IMR-90 (cell line): ENCODE data around the gene CATSPERB. TPM values are rescaled to one million over a fixed set of nuclear protein-coding genes. Genes with fewer than 3 reads are reported as not detected.

Experiments used
- ATAC-seq: fragments of 200-7000 bp; cut with Tn5 transposase; 2 replicates; pipeline ENCODE4 v1.9.1; 2020; ENCODE audit warnings: low read depth, mild to moderate bottlenecking, moderate library complexity
- BruUV-seq: library from RNA; stranded (reverse); fragments of 400-500 nt; replicated peaks from 2 replicates; lab custom pipeline; 2021; lab: Mats Ljungman, UMichigan
- CTCF ChIA-PET: fragments of 300-600 bp; formaldehyde crosslinking; extraction: SDS; loops from one replicate; lab custom pipeline; 2021; ENCODE audit warnings: antibody characterized with exemption; lab: Yijun Ruan, JAX
- POLR2A ChIA-PET: fragments of 300-600 bp; sonication (Branson Sonifier 250); formaldehyde crosslinking; loops from one replicate; lab custom pipeline; 2022; ENCODE audit warnings: antibody characterized with exemption; ENCODE audit not compliant: unreplicated experiment; lab: Charles Lee
- DNase-seq: peaks from one replicate; pipeline ENCODE4 v3.0.0; 2013
- H2AFZ ChIP-seq: replicated peaks from 2 replicates; pipeline ENCODE3; 2013; ENCODE audit warnings: low read length, mild to moderate bottlenecking; ENCODE audit not compliant: poor library complexity
- H2AK5ac ChIP-seq: 2 replicates; pipeline ENCODE4 v1.6.1; 2013; ENCODE audit warnings: low read depth, low read length, inconsistent platforms
- H2AK9ac ChIP-seq: replicated peaks from 2 replicates; pipeline ENCODE3; 2013; ENCODE audit warnings: mild to moderate bottlenecking, low read depth, low read length, moderate library complexity; ENCODE audit not compliant: poor library complexity
- H2BK120ac ChIP-seq: 2 replicates; pipeline ENCODE4 v1.6.1; 2013; ENCODE audit warnings: low read depth, low read length, inconsistent platforms
- H2BK15ac ChIP-seq: 3 replicates; pipeline ENCODE4 v1.6.1; 2013; ENCODE audit warnings: low read depth, low read length, inconsistent platforms
- H2BK20ac ChIP-seq: 2 replicates; pipeline ENCODE4 v1.6.1; 2013; ENCODE audit warnings: low read depth, mild to moderate bottlenecking, inconsistent platforms, low read length, moderate library complexity
- H2BK5ac ChIP-seq: 2 replicates; pipeline ENCODE4 v1.6.1; 2013; ENCODE audit warnings: mild to moderate bottlenecking, low read depth, low read length, inconsistent platforms; ENCODE audit not compliant: poor library complexity, severe bottlenecking
- H3K14ac ChIP-seq: replicated peaks from 2 replicates; pipeline ENCODE4 v1.6.1; 2013; ENCODE audit warnings: low read depth, low read length, inconsistent platforms
- H3K18ac ChIP-seq: 2 replicates; pipeline ENCODE4 v1.6.1; 2013; ENCODE audit warnings: low read depth, low read length, control low read depth
- H3K23ac ChIP-seq: 2 replicates; pipeline ENCODE4 v1.6.1; 2013; ENCODE audit warnings: low read depth, low read length, inconsistent platforms
- H3K27ac ChIP-seq: 2 replicates; pipeline ENCODE4 v1.5.1; 2013; ENCODE audit warnings: mild to moderate bottlenecking, control low read depth, low read length; ENCODE audit not compliant: insufficient read depth
- H3K27me3 ChIP-seq: 2 replicates; pipeline ENCODE4 v1.6.1; 2013; ENCODE audit warnings: low read length; ENCODE audit not compliant: control insufficient read depth, insufficient read depth
- H3K36me3 ChIP-seq: 2 replicates; pipeline ENCODE4 v1.6.1; 2013; ENCODE audit warnings: low read length, mixed read lengths; ENCODE audit not compliant: control insufficient read depth, insufficient read depth
- H3K4ac ChIP-seq: 2 replicates; pipeline ENCODE4 v1.6.1; 2013; ENCODE audit warnings: low read depth, low read length, inconsistent platforms
- H3K4me1 ChIP-seq: 2 replicates; pipeline ENCODE4 v1.6.1; 2013; ENCODE audit warnings: low read length, mixed read lengths; ENCODE audit not compliant: control insufficient read depth, insufficient read depth
- H3K4me2 ChIP-seq: 2 replicates; pipeline ENCODE4 v1.6.1; 2013; ENCODE audit warnings: low read depth, mild to moderate bottlenecking, control low read depth, low read length, moderate library complexity
- H3K4me3 ChIP-seq: 2 replicates; pipeline ENCODE4 v1.5.1; 2013; ENCODE audit warnings: low read depth, mild to moderate bottlenecking, control low read depth, low read length, moderate library complexity; ENCODE audit not compliant: insufficient read depth
- H3K56ac ChIP-seq: 2 replicates; pipeline ENCODE4 v1.6.1; 2013; ENCODE audit warnings: low read length, inconsistent platforms; ENCODE audit not compliant: insufficient read depth; ENCODE audit errors: extremely low read depth
- H3K79me1 ChIP-seq, 2 experiments: 2 replicates each; pipeline ENCODE4 v1.6.1; 2013; ENCODE audit warnings: low read length in 2 of 2, inconsistent platforms in 1 of 2, low read depth in 1 of 2
- H3K9ac ChIP-seq: 2 replicates; pipeline ENCODE4 v1.6.1; 2013; ENCODE audit warnings: low read depth, low read length, control low read depth
- H3K9me1 ChIP-seq: 2 replicates; pipeline ENCODE4 v1.6.1; 2013; ENCODE audit warnings: low read length, inconsistent platforms; ENCODE audit not compliant: insufficient read depth
- H3K9me3 ChIP-seq: 2 replicates; pipeline ENCODE4 v1.6.1; 2013; ENCODE audit warnings: low read length; ENCODE audit not compliant: control insufficient read depth, insufficient read depth
- H4K20me1 ChIP-seq: 2 replicates; pipeline ENCODE4 v1.6.1; 2013; ENCODE audit warnings: low read length, inconsistent platforms; ENCODE audit not compliant: insufficient read depth
- H4K5ac ChIP-seq: 2 replicates; pipeline ENCODE4 v1.6.1; 2013; ENCODE audit warnings: mild to moderate bottlenecking, low read depth, low read length, control low read depth
- H4K8ac ChIP-seq, 2 experiments: 2 replicates each; pipeline ENCODE4 v1.6.1; 2013; ENCODE audit warnings: low read depth in 2 of 2, low read length in 2 of 2, control low read depth in 1 of 2, inconsistent platforms in 1 of 2
- H4K91ac ChIP-seq: 2 replicates; pipeline ENCODE4 v1.6.1; 2013; ENCODE audit warnings: low read depth, low read length, inconsistent platforms; ENCODE audit not compliant: insufficient read depth
- CHD1 ChIP-seq: IDR thresholded peaks from 2 replicates; pipeline ENCODE4 v1.6.1; 2012; ENCODE audit warnings: low read depth, low read length, improper control_type of control experiment
- MAFK ChIP-seq: IDR thresholded peaks from 2 replicates; pipeline ENCODE4 v1.6.1; 2012; ENCODE audit warnings: low read depth, low read length, improper control_type of control experiment
- MAZ ChIP-seq: IDR thresholded peaks from 2 replicates; pipeline ENCODE4 v1.6.1; 2012; ENCODE audit warnings: low read depth, mild to moderate bottlenecking, low read length, improper control_type of control experiment, moderate library complexity, borderline replicate concordance
- MXI1 ChIP-seq: IDR thresholded peaks from 2 replicates; pipeline ENCODE4 v1.6.1; 2012; ENCODE audit warnings: low read depth, mild to moderate bottlenecking, low read length, moderate library complexity, borderline replicate concordance
- NFE2L2 ChIP-seq: fragments of 150-350 bp; IDR thresholded peaks from 2 replicates; pipeline ENCODE4 v1.6.1; 2016; ENCODE audit warnings: low read depth, mild to moderate bottlenecking, low read length
- POLR2A ChIP-seq: IDR thresholded peaks from 2 replicates; pipeline ENCODE4 v1.6.1; 2012; ENCODE audit warnings: mild to moderate bottlenecking, low read depth, low read length
- RAD21 ChIP-seq: IDR thresholded peaks from 2 replicates; pipeline ENCODE4 v1.6.1; 2012; ENCODE audit warnings: low read length, improper control_type of control experiment
- RCOR1 ChIP-seq: IDR thresholded peaks from 2 replicates; pipeline ENCODE4 v1.6.1; 2012; ENCODE audit warnings: mild to moderate bottlenecking, low read length, improper control_type of control experiment; ENCODE audit not compliant: insufficient replicate concordance
- RFX5 ChIP-seq: IDR thresholded peaks from 2 replicates; pipeline ENCODE4 v1.8.0; 2012; ENCODE audit warnings: low read depth, mild to moderate bottlenecking, low read length, moderate library complexity
- WGBS, 2 experiments: methylation state at CpG; one replicate each; pipeline versions ENCODE4 v1.1.5 to v1.1.7; 2013; ENCODE audit warnings: missing lambda C conversion rate in 2 of 2; ENCODE audit not compliant: insufficient read length in 1 of 2; ENCODE audit errors: extremely low coverage in 2 of 2; 5-methylcytosine and 5-hydroxymethylcytosine counted together
- dilution Hi-C: fragments of 300-500 bp; cut with HindIII; formaldehyde crosslinking; loops from one replicate; pipeline ENCODE4 v1.14.3; 2018; ENCODE audit warnings: low sequenced_read_pairs; ENCODE audit not compliant: unreplicated experiment
- in situ Hi-C: fragments of 300-500 bp; cut with MboI; formaldehyde crosslinking; loops from 3 replicates; pipeline ENCODE4 v1.14.3; 2019; ENCODE audit warnings: low sequenced_read_pairs, inconsistent platforms, mixed read lengths
- intact Hi-C: fragments of 100-400 bp; cut with micrococcal nuclease; formaldehyde crosslinking; loops from 2 replicates; pipeline ENCODE4 v1.10.0; 2022
- polyA plus RNA-seq, 3 experiments: library from polyadenylated mRNA; depleted of rRNA; stranded (reverse); fragments of >200 nt; gene quantifications; 2 replicates each; pipeline ENCODE4 v1.2.3, GENCODE V29; 2012; ENCODE audit warnings: low replicate concordance in 1 of 3
- total RNA-seq: library from RNA; depleted of rRNA; stranded (reverse); fragments of >200 nt; gene quantifications from 2 replicates; pipeline ENCODE4 v1.2.3, GENCODE V29; 2012
- TF ChIP-seq, protein P1 (sequence below): conservative IDR thresholded peaks from 2 replicates; pipeline ENCODE4 v1.5.1; 2012; ENCODE audit warnings: mild to moderate bottlenecking, low read depth, low read length, improper control_type of control experiment
- TF ChIP-seq, protein P2 (sequence below): fragments of 150-350 bp; IDR thresholded peaks from 2 replicates; pipeline ENCODE4 v1.6.1; 2017; ENCODE audit warnings: mild to moderate bottlenecking, antibody characterized with exemption, low read length, low read depth

The CATSPERB gene
- total and polyA plus RNA-seq, 2 of the 4 experiments (the other 2 are of a cell fraction): not detected

DNA sequence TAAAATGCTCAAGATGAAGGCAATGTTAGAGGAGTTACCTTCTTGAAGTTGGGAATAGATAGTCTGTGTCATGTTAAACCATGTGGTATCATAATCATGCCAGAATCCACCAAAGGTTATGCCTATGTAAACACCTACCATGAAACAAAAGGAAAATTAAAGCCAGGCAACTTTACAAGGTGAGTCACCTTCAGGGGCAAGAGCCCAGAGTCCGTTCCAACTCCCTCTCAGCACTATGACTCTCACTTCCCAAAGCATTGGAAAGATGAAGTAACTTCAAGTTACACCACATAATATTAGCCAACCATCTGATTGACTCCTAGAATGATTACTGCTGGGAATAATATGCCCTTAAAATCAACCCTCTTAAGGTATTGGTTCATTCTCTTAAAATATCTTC, 38.5 kb downstream of the CATSPERB start:
- H2AK9ac ChIP-seq: no peak overlapping the region
- H3K9me1 ChIP-seq: no peaks in the 10 kb centered on the region
- H2BK120ac ChIP-seq: no peak overlapping the region
- H3K14ac ChIP-seq: no peak overlapping the region
- no peak overlapping the region for H3K23ac ChIP-seq
- no peaks in the 10 kb centered on the region for H3K9me3 ChIP-seq
- intact Hi-C loops (no loop called here), dilution Hi-C loops (no loop called here), in situ Hi-C loops (no loop called here)
- H3K56ac ChIP-seq: no peak overlapping the region
- POLR2A ChIA-PET: no interaction called here
- H2AFZ ChIP-seq: no peak overlapping the region
- DNase-seq (no peak), ATAC-seq (no peak)
- H3K18ac ChIP-seq: no peak overlapping the region
- TF ChIP-seq CHD1 (no peak), POLR2A (no peak), RFX5 (no peak), NFE2L2 (no peak), MAZ (no peak), RAD21 (no peak), MAFK (no peak), MXI1 (no peak), RCOR1 (no peak)
- TF ChIP-seq, protein P1, sequence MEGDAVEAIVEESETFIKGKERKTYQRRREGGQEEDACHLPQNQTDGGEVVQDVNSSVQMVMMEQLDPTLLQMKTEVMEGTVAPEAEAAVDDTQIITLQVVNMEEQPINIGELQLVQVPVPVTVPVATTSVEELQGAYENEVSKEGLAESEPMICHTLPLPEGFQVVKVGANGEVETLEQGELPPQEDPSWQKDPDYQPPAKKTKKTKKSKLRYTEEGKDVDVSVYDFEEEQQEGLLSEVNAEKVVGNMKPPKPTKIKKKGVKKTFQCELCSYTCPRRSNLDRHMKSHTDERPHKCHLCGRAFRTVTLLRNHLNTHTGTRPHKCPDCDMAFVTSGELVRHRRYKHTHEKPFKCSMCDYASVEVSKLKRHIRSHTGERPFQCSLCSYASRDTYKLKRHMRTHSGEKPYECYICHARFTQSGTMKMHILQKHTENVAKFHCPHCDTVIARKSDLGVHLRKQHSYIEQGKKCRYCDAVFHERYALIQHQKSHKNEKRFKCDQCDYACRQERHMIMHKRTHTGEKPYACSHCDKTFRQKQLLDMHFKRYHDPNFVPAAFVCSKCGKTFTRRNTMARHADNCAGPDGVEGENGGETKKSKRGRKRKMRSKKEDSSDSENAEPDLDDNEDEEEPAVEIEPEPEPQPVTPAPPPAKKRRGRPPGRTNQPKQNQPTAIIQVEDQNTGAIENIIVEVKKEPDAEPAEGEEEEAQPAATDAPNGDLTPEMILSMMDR: no peak
- TF ChIP-seq, protein P2, sequence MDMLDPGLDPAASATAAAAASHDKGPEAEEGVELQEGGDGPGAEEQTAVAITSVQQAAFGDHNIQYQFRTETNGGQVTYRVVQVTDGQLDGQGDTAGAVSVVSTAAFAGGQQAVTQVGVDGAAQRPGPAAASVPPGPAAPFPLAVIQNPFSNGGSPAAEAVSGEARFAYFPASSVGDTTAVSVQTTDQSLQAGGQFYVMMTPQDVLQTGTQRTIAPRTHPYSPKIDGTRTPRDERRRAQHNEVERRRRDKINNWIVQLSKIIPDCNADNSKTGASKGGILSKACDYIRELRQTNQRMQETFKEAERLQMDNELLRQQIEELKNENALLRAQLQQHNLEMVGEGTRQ: no peak
- no peak overlapping the region for H3K9ac ChIP-seq
- no peak overlapping the region for H3K4me2 ChIP-seq
- no peak overlapping the region for H2BK20ac ChIP-seq
- no peak overlapping the region for H4K91ac ChIP-seq
- H3K36me3 ChIP-seq: no peaks in the 10 kb centered on the region
- no peaks in the 10 kb centered on the region for H3K4me1 ChIP-seq
- H2BK5ac ChIP-seq: no peak overlapping the region
- no CpG with 5 or more reads among the region's 1 CpG for WGBS, 2 experiments
- H4K20me1 ChIP-seq: no peaks in the 10 kb centered on the region
- H3K27ac ChIP-seq: no peak overlapping the region
- no peak overlapping the region for H3K4me3 ChIP-seq
- no TSS peak for BruUV-seq
- no peak overlapping the region for H4K5ac ChIP-seq
- no peak overlapping the region for H2AK5ac ChIP-seq
- H3K79me1 ChIP-seq: no peaks in the 10 kb centered on the region
- no peak overlapping the region for H2BK15ac ChIP-seq
- no peak overlapping the region for H3K4ac ChIP-seq
- CTCF ChIA-PET: no interaction called here
- H3K27me3 ChIP-seq: no peaks in the 10 kb centered on the region
- no peak overlapping the region for H4K8ac ChIP-seq
